ENCODE results near the gene PRSS57.

Gene PRSS57

DNA sequence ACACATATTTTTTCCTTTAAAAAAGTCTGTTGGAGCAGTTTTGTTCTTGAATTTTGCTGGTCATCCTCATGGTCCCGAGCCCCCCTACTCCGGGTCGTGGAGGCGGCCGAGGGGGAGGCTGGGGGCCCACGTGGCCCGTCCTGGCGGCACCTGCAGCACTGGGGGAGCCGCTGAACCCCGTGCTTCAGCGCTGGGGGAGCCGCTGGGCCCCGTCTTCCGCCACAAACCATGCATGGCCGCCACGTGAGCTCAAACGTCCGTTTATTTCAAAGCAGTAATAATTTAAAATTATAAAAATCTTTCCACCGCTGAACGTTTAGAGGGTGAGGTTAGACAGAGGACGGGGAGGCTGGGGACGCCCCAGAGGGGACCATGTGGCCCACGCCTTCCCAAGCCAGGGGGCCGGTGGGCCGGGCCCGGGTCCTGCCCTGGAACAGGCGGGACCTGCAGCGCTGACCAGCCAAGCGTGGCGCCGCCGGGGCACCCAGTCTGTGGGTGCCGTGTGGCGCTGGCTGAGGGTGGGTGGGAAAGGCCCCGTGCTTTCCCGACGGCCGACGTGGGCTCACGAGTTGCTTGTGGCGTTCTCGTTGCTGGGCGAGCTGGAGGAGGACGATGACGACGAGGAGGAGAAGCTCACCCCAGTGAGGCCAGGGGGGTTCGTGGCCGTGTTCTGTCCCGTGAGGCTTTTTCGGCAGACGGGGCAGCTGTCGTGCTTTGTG, 47.5 kb downstream of the PRSS57 start:
- TF ChIP-seq SPI1 (IDR thresholded peaks at IDR 0.05; ENCODE audit: borderline replicate concordance, low read depth): no peak
- no peak for TF ChIP-seq POLR2AphosphoS5 (IDR thresholded peaks at IDR 0.05; ENCODE audit: low read depth)
- TF ChIP-seq, protein P1, sequence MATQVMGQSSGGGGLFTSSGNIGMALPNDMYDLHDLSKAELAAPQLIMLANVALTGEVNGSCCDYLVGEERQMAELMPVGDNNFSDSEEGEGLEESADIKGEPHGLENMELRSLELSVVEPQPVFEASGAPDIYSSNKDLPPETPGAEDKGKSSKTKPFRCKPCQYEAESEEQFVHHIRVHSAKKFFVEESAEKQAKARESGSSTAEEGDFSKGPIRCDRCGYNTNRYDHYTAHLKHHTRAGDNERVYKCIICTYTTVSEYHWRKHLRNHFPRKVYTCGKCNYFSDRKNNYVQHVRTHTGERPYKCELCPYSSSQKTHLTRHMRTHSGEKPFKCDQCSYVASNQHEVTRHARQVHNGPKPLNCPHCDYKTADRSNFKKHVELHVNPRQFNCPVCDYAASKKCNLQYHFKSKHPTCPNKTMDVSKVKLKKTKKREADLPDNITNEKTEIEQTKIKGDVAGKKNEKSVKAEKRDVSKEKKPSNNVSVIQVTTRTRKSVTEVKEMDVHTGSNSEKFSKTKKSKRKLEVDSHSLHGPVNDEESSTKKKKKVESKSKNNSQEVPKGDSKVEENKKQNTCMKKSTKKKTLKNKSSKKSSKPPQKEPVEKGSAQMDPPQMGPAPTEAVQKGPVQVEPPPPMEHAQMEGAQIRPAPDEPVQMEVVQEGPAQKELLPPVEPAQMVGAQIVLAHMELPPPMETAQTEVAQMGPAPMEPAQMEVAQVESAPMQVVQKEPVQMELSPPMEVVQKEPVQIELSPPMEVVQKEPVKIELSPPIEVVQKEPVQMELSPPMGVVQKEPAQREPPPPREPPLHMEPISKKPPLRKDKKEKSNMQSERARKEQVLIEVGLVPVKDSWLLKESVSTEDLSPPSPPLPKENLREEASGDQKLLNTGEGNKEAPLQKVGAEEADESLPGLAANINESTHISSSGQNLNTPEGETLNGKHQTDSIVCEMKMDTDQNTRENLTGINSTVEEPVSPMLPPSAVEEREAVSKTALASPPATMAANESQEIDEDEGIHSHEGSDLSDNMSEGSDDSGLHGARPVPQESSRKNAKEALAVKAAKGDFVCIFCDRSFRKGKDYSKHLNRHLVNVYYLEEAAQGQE (IDR thresholded peaks at IDR 0.05; ENCODE audit: insufficient replicate concordance, low read depth): no peak
- TF ChIP-seq, protein P2, sequence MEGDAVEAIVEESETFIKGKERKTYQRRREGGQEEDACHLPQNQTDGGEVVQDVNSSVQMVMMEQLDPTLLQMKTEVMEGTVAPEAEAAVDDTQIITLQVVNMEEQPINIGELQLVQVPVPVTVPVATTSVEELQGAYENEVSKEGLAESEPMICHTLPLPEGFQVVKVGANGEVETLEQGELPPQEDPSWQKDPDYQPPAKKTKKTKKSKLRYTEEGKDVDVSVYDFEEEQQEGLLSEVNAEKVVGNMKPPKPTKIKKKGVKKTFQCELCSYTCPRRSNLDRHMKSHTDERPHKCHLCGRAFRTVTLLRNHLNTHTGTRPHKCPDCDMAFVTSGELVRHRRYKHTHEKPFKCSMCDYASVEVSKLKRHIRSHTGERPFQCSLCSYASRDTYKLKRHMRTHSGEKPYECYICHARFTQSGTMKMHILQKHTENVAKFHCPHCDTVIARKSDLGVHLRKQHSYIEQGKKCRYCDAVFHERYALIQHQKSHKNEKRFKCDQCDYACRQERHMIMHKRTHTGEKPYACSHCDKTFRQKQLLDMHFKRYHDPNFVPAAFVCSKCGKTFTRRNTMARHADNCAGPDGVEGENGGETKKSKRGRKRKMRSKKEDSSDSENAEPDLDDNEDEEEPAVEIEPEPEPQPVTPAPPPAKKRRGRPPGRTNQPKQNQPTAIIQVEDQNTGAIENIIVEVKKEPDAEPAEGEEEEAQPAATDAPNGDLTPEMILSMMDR (IDR thresholded peaks at IDR 0.05; ENCODE audit: insufficient read depth, low read length): no peak
- TF ChIP-seq GABPA (IDR thresholded peaks at IDR 0.05; ENCODE audit: low read depth): no peak
- H3K4me3 ChIP-seq (replicated peaks; ENCODE audit: insufficient read depth, low read length): no peak overlapping the region
- DNase-seq (ENCODE audit: low read depth in 1 of 2, low spot score in 1 of 2): no peak
- H3K27ac ChIP-seq (replicated peaks): no peak overlapping the region
- no peaks in the 10 kb centered on the region for H3K27me3 ChIP-seq (ENCODE audit: insufficient read depth, poor library complexity, severe bottlenecking)

- Histone ChIP-seq H3K4me3 (replicated peaks; ENCODE audit: insufficient read depth, low read length) (no peak overlapping the region), H3K27ac (replicated peaks) (no peak overlapping the region), H3K27me3 (ENCODE audit: insufficient read depth, poor library complexity, severe bottlenecking) (no peaks in the 10 kb centered on the region)
- peak; percentile 50 for TF ChIP-seq POLR2AphosphoS5 (IDR thresholded peaks at IDR 0.05; ENCODE audit: low read depth)
- TF ChIP-seq, protein P2 (IDR thresholded peaks at IDR 0.05; ENCODE audit: insufficient read depth, low read length): no peak
- DNase-seq (ENCODE audit: low read depth in 1 of 2, low spot score in 1 of 2): no peak
Measured at GRCh38 chr19:646779-647565, 48.3 kb downstream of the PRSS57 start.

GRCh38 chr19:645912-646778, 49.1 kb downstream of the PRSS57 start:
- H3K27me3 ChIP-seq (ENCODE audit: insufficient read depth, poor library complexity, severe bottlenecking): no peaks in the 10 kb centered on the region
- no peak overlapping the region for H3K4me3 ChIP-seq (replicated peaks; ENCODE audit: insufficient read depth, low read length)
- no peak overlapping the region for H3K27ac ChIP-seq (replicated peaks)
- no peak for TF ChIP-seq POLR2AphosphoS5 (IDR thresholded peaks at IDR 0.05; ENCODE audit: low read depth)
- TF ChIP-seq, protein P1 (IDR thresholded peaks at IDR 0.05; ENCODE audit: insufficient replicate concordance, low read depth): no peak
- no peak for DNase-seq (ENCODE audit: low read depth in 1 of 2, low spot score in 1 of 2)

DNA sequence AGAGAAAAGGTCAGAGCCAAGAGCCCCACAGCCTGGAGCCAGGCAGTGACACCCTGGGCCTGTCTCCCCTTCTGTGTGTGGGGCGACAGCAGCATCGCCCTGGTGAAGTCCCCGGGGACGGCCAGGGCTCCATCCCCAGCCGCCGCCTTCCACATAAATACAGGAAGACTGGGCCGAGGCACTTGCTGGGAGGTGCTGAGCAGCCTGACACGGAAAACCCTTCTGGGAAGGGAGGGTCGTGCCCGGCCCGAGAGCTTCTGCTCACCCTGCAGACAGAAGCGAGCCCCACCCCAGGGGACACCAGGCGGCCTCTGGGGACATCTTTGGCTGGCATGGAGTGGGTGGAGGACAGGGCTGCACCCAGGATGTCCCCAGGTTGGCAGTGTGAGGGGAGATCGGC, 50.5 kb downstream of the PRSS57 start:
- no peak for DNase-seq (ENCODE audit: low read depth in 1 of 2, low spot score in 1 of 2)
- Histone ChIP-seq H3K27me3 (ENCODE audit: insufficient read depth, poor library complexity, severe bottlenecking) (no peaks in the 10 kb centered on the region), H3K27ac (replicated peaks) (no peak overlapping the region), H3K4me3 (replicated peaks; ENCODE audit: insufficient read depth, low read length) (no peak overlapping the region)
- TF ChIP-seq, protein P1 (IDR thresholded peaks at IDR 0.05; ENCODE audit: insufficient replicate concordance, low read depth): no peak
- TF ChIP-seq, protein P2 (IDR thresholded peaks at IDR 0.05; ENCODE audit: insufficient read depth, low read length): no peak
- TF ChIP-seq SPI1 (IDR thresholded peaks at IDR 0.05; ENCODE audit: borderline replicate concordance, low read depth) (no peak), POLR2AphosphoS5 (IDR thresholded peaks at IDR 0.05; ENCODE audit: low read depth) (no peak), GABPA (IDR thresholded peaks at IDR 0.05; ENCODE audit: low read depth) (no peak)
